BE2C (cell line): Measurements from ENCODE around the gene CCNA1.
A peak's percentile ranks its signal among the peaks of the same experiment; 100 is the strongest.

Experiments
- DNase-seq: peaks from one replicate; pipeline ENCODE4 v3.0.0-alpha.2; 2020
- H3K27me3 ChIP-seq: fragments of 250-450 bp; sonication (Bioruptor Pico); 2 replicates; pipeline ENCODE4 v1.5.1; 2020; ENCODE audit warnings: mild to moderate bottlenecking
- H3K36me3 ChIP-seq: fragments of 250-450 bp; sonication (Bioruptor Pico); 2 replicates; pipeline ENCODE4 v1.5.1; 2020; ENCODE audit warnings: mild to moderate bottlenecking
- H3K4me1 ChIP-seq: fragments of 250-450 bp; sonication (Bioruptor Pico); 2 replicates; pipeline ENCODE4 v1.5.1; 2020
- H3K4me3 ChIP-seq: 2 replicates; pipeline ENCODE4 v1.5.1; 2011; ENCODE audit warnings: low read depth, low read length
- H3K9me3 ChIP-seq: fragments of 250-450 bp; sonication (Bioruptor Pico); 2 replicates; pipeline ENCODE4 v1.5.1; 2020
- CTCF ChIP-seq: IDR thresholded peaks from 2 replicates; pipeline ENCODE4 v1.5.1; 2012; ENCODE audit warnings: mild to moderate bottlenecking, low read depth, low read length

The CCNA1 gene

GRCh38 chr13:36414461-36414860 lies 17.8 kb upstream of the CCNA1 start:
- H3K36me3 ChIP-seq, result no peaks in the 10 kb centered on the region

GRCh38 chr13:36417331-36417730 lies 15.0 kb upstream of the CCNA1 start:
- no peak overlapping the region for H3K4me3 ChIP-seq
- TF ChIP-seq CTCF, result no peak
- no peak for DNase-seq
- H3K4me1 ChIP-seq, result no peaks in the 10 kb centered on the region
- no peaks in the 10 kb centered on the region for H3K36me3 ChIP-seq
- no peaks in the 10 kb centered on the region for H3K9me3 ChIP-seq
- peaks cover 37% of the 10 kb centered on the region for H3K27me3 ChIP-seq

More at GRCh38 chr13:36414461-36414860, 17.8 kb upstream of the CCNA1 start:
- no peaks in the 10 kb centered on the region for H3K9me3 ChIP-seq
- peaks cover 31% of the 10 kb centered on the region for H3K27me3 ChIP-seq
- no peak for DNase-seq
- no peak for TF ChIP-seq CTCF
- no peak overlapping the region for H3K4me3 ChIP-seq
- no peaks in the 10 kb centered on the region for H3K4me1 ChIP-seq

- Histone ChIP-seq H3K9me3 (no peaks in the 10 kb centered on the region), H3K4me1 (no peaks in the 10 kb centered on the region), H3K36me3 (no peaks in the 10 kb centered on the region), H3K27me3 (peaks cover 37% of the 10 kb centered on the region), H3K4me3 (no peak overlapping the region)
- no peak for TF ChIP-seq CTCF
- DNase-seq, result no peak
These were observed 14.1 kb upstream of the CCNA1 start for GRCh38 chr13:36418022-36418805.

- Histone ChIP-seq H3K9me3 (no peaks in the 10 kb centered on the region), H3K36me3 (no peaks in the 10 kb centered on the region), H3K27me3 (peaks cover 42% of the 10 kb centered on the region), H3K4me3 (0 out of 2 replicates have a peak overlapping the region, but pooled peaks have one; percentile 22), H3K4me1 (no peaks in the 10 kb centered on the region)
- TF ChIP-seq CTCF, result peak; percentile 96
- DNase-seq, result peak; percentile 82
These were observed 11.8 kb upstream of the CCNA1 start for GRCh38 chr13:36420437-36420891.

GRCh38 chr13:36421447-36421846 lies 10.8 kb upstream of the CCNA1 start:
- no peaks in the 10 kb centered on the region for H3K4me1 ChIP-seq
- no peaks in the 10 kb centered on the region for H3K36me3 ChIP-seq
- DNase-seq, result no peak
- H3K9me3 ChIP-seq, result no peaks in the 10 kb centered on the region
- no peak for TF ChIP-seq CTCF
- H3K27me3 ChIP-seq, result peaks cover 37% of the 10 kb centered on the region
- no peak overlapping the region for H3K4me3 ChIP-seq

- no peak overlapping the region for H3K4me3 ChIP-seq
- H3K27me3 ChIP-seq, result peaks cover 51% of the 10 kb centered on the region
- peaks cover 9% of the 10 kb centered on the region for H3K4me1 ChIP-seq
- no peaks in the 10 kb centered on the region for H3K36me3 ChIP-seq
- no peak for DNase-seq
- no peaks in the 10 kb centered on the region for H3K9me3 ChIP-seq
- no peak for TF ChIP-seq CTCF
These were observed 4.2 kb upstream of the CCNA1 start for GRCh38 chr13:36428086-36428485.
